ENCODE data around the gene IGFL4. TPM values are rescaled to one million over a fixed set of nuclear protein-coding genes. Genes with fewer than 3 reads are reported as not detected.

The IGFL4 gene
- total and polyA plus RNA-seq, 9 of the 15 experiments (the other 6 are each of a cell fraction or from before 2014, with no cell fraction given), result not detected

GRCh38 chr19:46088101-46088500, 47.3 kb upstream of the IGFL4 start:
- intact Hi-C loops (cut with micrococcal nuclease) (no loop called here), in situ Hi-C loops (cut with MboI) (no loop called here)
- H3K9me1 ChIP-seq (ENCODE audit: control insufficient read depth, insufficient read depth, low read length), result no peaks in the 10 kb centered on the region
- ChIA-PET CTCF (ENCODE audit: low intra/inter-chr PET ratio) (no interaction called here), POLR2A (interaction anchor here (1.0 kb wide), 1 partner anchor 10 kb away, joined by 3 read pairs; no protein-coding TSS in a partner anchor)
- no peaks in the 10 kb centered on the region; the same call in 1 of the 2 replicates for H3K9me3 ChIP-seq (replicated peaks; ENCODE audit: control insufficient read depth, insufficient read depth, low read depth, low read length)
- H3K79me2 ChIP-seq (ENCODE audit: control insufficient read depth, insufficient read depth, low read length), result no peaks in the 10 kb centered on the region
- no peak overlapping the region for H3K27ac ChIP-seq (ENCODE audit: extremely low read depth, low read depth, low read length)
- 0 out of 5 replicates have a peak, but pooled peaks cover 0 to 3% of the 10 kb centered on the region in 2 experiments for H3K27me3 ChIP-seq (ENCODE audit: control insufficient read depth in 2 of 2, insufficient read depth in 2 of 2, low read length in 2 of 2)
- no peak for FAIRE-seq
- no peak overlapping the region for H3K9ac ChIP-seq (ENCODE audit: insufficient read depth in 1 of 2, low read depth in 2 of 2, low read length in 2 of 2)
- no peaks in the 10 kb centered on the region for H3K4me1 ChIP-seq (replicated peaks in 1 of 2; ENCODE audit: control insufficient read depth in 2 of 2, insufficient read depth in 2 of 2, low read length in 2 of 2)
- no peak for DNase-seq (ENCODE audit: extremely low read depth in 1 of 4, low spot score in 3 of 4)
- no peaks in the 10 kb centered on the region for H4K20me1 ChIP-seq (replicated peaks; ENCODE audit: control insufficient read depth, insufficient read depth, low read length)
- no TSS peak for BruUV-seq (replicated peaks)
- H3K36me3 ChIP-seq (ENCODE audit: control insufficient read depth, insufficient read depth, low read length), result no peaks in the 10 kb centered on the region
- H3K4me3 ChIP-seq, result no peak overlapping the region
- TF ChIP-seq OTX1 (CRISPR knock-in tag; IDR thresholded peaks at IDR 0.05) (no peak), PHF8 (IDR thresholded peaks at IDR 0.05; ENCODE audit: borderline replicate concordance, low read length) (no peak), ZNF507 (tag; conservative IDR thresholded peaks at IDR 0.05) (peak; percentile 91), FOXK1 (CRISPR knock-in tag; IDR thresholded peaks at IDR 0.05; ENCODE audit: borderline replicate concordance) (no peak)
- H2AFZ ChIP-seq (ENCODE audit: low read depth, low read length), result no peak overlapping the region
- no peak for ATAC-seq
- WGBS (ENCODE audit: insufficient coverage, low coverage, missing lambda C conversion rate), result 0% methylated on average over 2 of the region's 2 CpGs
- H3K4me2 ChIP-seq (ENCODE audit: insufficient read depth, low read length), result no peak overlapping the region

GRCh38 chr19:46085888-46086287, 45.1 kb upstream of the IGFL4 start:
- no peaks in the 10 kb centered on the region for H3K36me3 ChIP-seq (ENCODE audit: control insufficient read depth, insufficient read depth, low read length)
- H3K4me2 ChIP-seq (ENCODE audit: insufficient read depth, low read length), result no peak overlapping the region
- no peaks in the 10 kb centered on the region for H4K20me1 ChIP-seq (replicated peaks; ENCODE audit: control insufficient read depth, insufficient read depth, low read length)
- ATAC-seq (no peak), DNase-seq (ENCODE audit: extremely low read depth in 1 of 4, low spot score in 3 of 4) (no peak), FAIRE-seq (no peak)
- H3K9ac ChIP-seq (ENCODE audit: insufficient read depth in 1 of 2, low read depth in 2 of 2, low read length in 2 of 2), result no peak overlapping the region
- in situ Hi-C loops (cut with MboI) (no loop called here), intact Hi-C loops (cut with micrococcal nuclease) (no loop called here)
- no peaks in the 10 kb centered on the region for H3K4me1 ChIP-seq (replicated peaks in 1 of 2; ENCODE audit: control insufficient read depth in 2 of 2, insufficient read depth in 2 of 2, low read length in 2 of 2)
- ChIA-PET POLR2A (no interaction called here), CTCF (ENCODE audit: low intra/inter-chr PET ratio) (interaction anchor here (0.6 kb wide), 1 partner anchor 430 kb away, joined by 4 read pairs; no protein-coding TSS in a partner anchor)
- no peak overlapping the region for H3K4me3 ChIP-seq
- no peaks in the 10 kb centered on the region for H3K79me2 ChIP-seq (ENCODE audit: control insufficient read depth, insufficient read depth, low read length)
- no peak overlapping the region for H2AFZ ChIP-seq (ENCODE audit: low read depth, low read length)
- 0% methylated on average over 1 of the region's 1 CpG for WGBS (ENCODE audit: insufficient coverage, low coverage, missing lambda C conversion rate)
- H3K27me3 ChIP-seq (ENCODE audit: control insufficient read depth in 2 of 2, insufficient read depth in 2 of 2, low read length in 2 of 2), result 0 out of 5 replicates have a peak, but pooled peaks cover 0 to 3% of the 10 kb centered on the region in 2 experiments
- no peak overlapping the region for H3K27ac ChIP-seq (ENCODE audit: extremely low read depth, low read depth, low read length)
- H3K9me1 ChIP-seq (ENCODE audit: control insufficient read depth, insufficient read depth, low read length), result no peaks in the 10 kb centered on the region
- no peaks in the 10 kb centered on the region; the same call in 1 of the 2 replicates for H3K9me3 ChIP-seq (replicated peaks; ENCODE audit: control insufficient read depth, insufficient read depth, low read depth, low read length)
- BruUV-seq (replicated peaks), result no TSS peak
- TF ChIP-seq TEAD1 (CRISPR knock-in tag; IDR thresholded peaks at IDR 0.05) (no peak), ZNF445 (CRISPR knock-in tag; IDR thresholded peaks at IDR 0.05; ENCODE audit: low read depth) (no peak), MTA2 (IDR thresholded peaks at IDR 0.05; ENCODE audit: low read depth) (no peak), ZFP91 (CRISPR knock-in tag; IDR thresholded peaks at IDR 0.05) (no peak), ZBTB1 (CRISPR knock-in tag; IDR thresholded peaks at IDR 0.05; ENCODE audit: borderline replicate concordance, low read depth) (no peak), JUND (IDR thresholded peaks at IDR 0.05; ENCODE audit: borderline replicate concordance, low read depth, low read length) (no peak), JUND (tag; IDR thresholded peaks at IDR 0.05; ENCODE audit: borderline replicate concordance, low read depth, low read length) (no peak), LCOR (CRISPR knock-in tag; IDR thresholded peaks at IDR 0.05) (no peak), ZNF280A (IDR thresholded peaks at IDR 0.05; ENCODE audit: low read depth, partially characterized antibody) (peak; percentile 82), MECOM (CRISPR knock-in tag; IDR thresholded peaks at IDR 0.05) (no peak)
